Effector CD8-positive, alpha-beta T cell (primary cell): ENCODE results near the gene WASL.

Experiments
- DNase-seq: peaks from one replicate; lab custom pipeline; 2025; lab: John Stamatoyannopoulos, UW

Gene WASL

GRCh38 chr7:123632808-123633207 is 116.0 kb downstream of the WASL start:
- DNase-seq, result no peak
